ENCODE measurements around the gene AMY2B.

DNA sequence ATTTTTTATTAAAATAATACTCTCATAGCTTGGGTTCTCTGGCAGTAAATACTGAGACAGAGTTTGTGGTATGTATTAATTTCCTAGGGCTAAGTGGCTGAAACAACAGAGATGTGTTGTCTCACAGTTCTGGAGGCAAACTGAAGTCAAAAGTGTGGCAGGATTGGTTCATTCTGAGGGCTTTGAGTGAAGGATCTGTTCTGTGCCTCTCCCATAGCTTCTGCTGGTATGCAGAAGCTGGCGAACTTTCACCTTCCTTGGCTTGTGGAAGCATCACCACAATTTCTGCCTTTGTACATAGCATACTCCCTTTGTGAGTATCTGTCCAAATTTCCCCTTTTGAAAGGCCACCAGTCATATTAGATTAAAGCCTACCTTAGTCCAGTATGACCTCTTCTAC is 24.9 kb upstream of the AMY2B start:
- TF ChIP-seq, protein P1, sequence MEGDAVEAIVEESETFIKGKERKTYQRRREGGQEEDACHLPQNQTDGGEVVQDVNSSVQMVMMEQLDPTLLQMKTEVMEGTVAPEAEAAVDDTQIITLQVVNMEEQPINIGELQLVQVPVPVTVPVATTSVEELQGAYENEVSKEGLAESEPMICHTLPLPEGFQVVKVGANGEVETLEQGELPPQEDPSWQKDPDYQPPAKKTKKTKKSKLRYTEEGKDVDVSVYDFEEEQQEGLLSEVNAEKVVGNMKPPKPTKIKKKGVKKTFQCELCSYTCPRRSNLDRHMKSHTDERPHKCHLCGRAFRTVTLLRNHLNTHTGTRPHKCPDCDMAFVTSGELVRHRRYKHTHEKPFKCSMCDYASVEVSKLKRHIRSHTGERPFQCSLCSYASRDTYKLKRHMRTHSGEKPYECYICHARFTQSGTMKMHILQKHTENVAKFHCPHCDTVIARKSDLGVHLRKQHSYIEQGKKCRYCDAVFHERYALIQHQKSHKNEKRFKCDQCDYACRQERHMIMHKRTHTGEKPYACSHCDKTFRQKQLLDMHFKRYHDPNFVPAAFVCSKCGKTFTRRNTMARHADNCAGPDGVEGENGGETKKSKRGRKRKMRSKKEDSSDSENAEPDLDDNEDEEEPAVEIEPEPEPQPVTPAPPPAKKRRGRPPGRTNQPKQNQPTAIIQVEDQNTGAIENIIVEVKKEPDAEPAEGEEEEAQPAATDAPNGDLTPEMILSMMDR (IDR thresholded peaks at IDR 0.05), result no peak
- no peak for TF ChIP-seq POLR2A (IDR thresholded peaks at IDR 0.05)
